Skeletal muscle tissue (tissue), 4 donors: ENCODE data around the gene ABCA9. TPM values are rescaled to one million over a fixed set of nuclear protein-coding genes. Genes with fewer than 3 reads are reported as not detected.

Source experiments
- H3K27ac ChIP-seq: one replicate; pipeline ENCODE4 v1.7.0; 2013; ENCODE audit warnings: mild to moderate bottlenecking, low read depth, low read length, inconsistent platforms
- H3K27me3 ChIP-seq, 3 donors: one replicate each; pipeline ENCODE4 v1.7.0; 2013; ENCODE audit warnings: low read length in 3 of 3; ENCODE audit not compliant: control insufficient read depth in 3 of 3, insufficient read depth in 3 of 3
- H3K36me3 ChIP-seq, 3 donors: one replicate each; pipeline ENCODE4 v1.7.0; 2013; ENCODE audit warnings: low read length in 3 of 3; ENCODE audit not compliant: control insufficient read depth in 3 of 3, insufficient read depth in 3 of 3
- H3K4me1 ChIP-seq, 3 donors: one replicate each; pipeline ENCODE4 v1.7.0; 2013; ENCODE audit warnings: low read length in 3 of 3, mild to moderate bottlenecking in 3 of 3; ENCODE audit not compliant: control insufficient read depth in 3 of 3, insufficient read depth in 3 of 3
- H3K4me3 ChIP-seq, 3 donors: one replicate each; pipeline ENCODE4 v1.7.0; 2013; ENCODE audit warnings: low read length in 3 of 3
- H3K9ac ChIP-seq, 3 donors: one replicate each; pipeline ENCODE4 v1.7.0; 2013; ENCODE audit warnings: low read length in 3 of 3, mild to moderate bottlenecking in 3 of 3, moderate library complexity in 2 of 3, low read depth in 1 of 3
- H3K9me3 ChIP-seq, 3 donors: one replicate each; pipeline ENCODE4 v1.7.0; 2013; ENCODE audit warnings: low read length in 3 of 3; ENCODE audit not compliant: control insufficient read depth in 3 of 3
- total RNA-seq: library from RNA; depleted of rRNA; stranded (reverse); fragments of >200 nt; gene quantifications from one replicate; pipeline ENCODE4 v1.2.3, GENCODE V29; 2014
- donor health status: Osteomylitis.

ABCA9 gene
- total RNA-seq, 1 donor from 2014 or later: 30.3 TPM

- Histone ChIP-seq H3K9ac (no peak overlapping the region), H3K9me3 (no peaks in the 10 kb centered on the region), H3K4me1 (no peaks in the 10 kb centered on the region), H3K36me3 (peaks cover 0 to 5% (median 2%) of the 10 kb centered on the region in 3 donors), H3K27ac (no peak overlapping the region), H3K27me3 (no peaks in the 10 kb centered on the region), H3K4me3 (no peak overlapping the region)
Observed at GRCh38 chr17:69069226-69069750, 8.6 kb upstream of the ABCA9 start.

- no peak overlapping the region for H3K4me3 ChIP-seq
- H3K4me1 ChIP-seq: no peaks in the 10 kb centered on the region
- H3K36me3 ChIP-seq: peaks cover 0 to 5% (median 2%) of the 10 kb centered on the region in 3 donors
- H3K27me3 ChIP-seq: no peaks in the 10 kb centered on the region
- no peaks in the 10 kb centered on the region for H3K9me3 ChIP-seq
- no peak overlapping the region for H3K9ac ChIP-seq
- no peak overlapping the region for H3K27ac ChIP-seq
Observed at GRCh38 chr17:69067274-69068047, 6.7 kb upstream of the ABCA9 start.

- Histone ChIP-seq H3K27me3 (no peaks in the 10 kb centered on the region), H3K4me1 (no peaks in the 10 kb centered on the region), H3K36me3 (peaks cover 0 to 5% (median 2%) of the 10 kb centered on the region in 3 donors), H3K9me3 (no peaks in the 10 kb centered on the region), H3K4me3 (no peak overlapping the region), H3K9ac (no peak overlapping the region), H3K27ac (no peak overlapping the region)
Observed at GRCh38 chr17:69066482-69066881, 5.8 kb upstream of the ABCA9 start.

- Histone ChIP-seq H3K9ac (no peak overlapping the region), H3K4me3 (no peak overlapping the region), H3K27ac (no peak overlapping the region), H3K27me3 (no peaks in the 10 kb centered on the region), H3K4me1 (no peaks in the 10 kb centered on the region), H3K36me3 (peaks cover 0 to 5% (median 2%) of the 10 kb centered on the region in 3 donors), H3K9me3 (no peaks in the 10 kb centered on the region)
Observed at GRCh38 chr17:69065113-69065512, 4.4 kb upstream of the ABCA9 start.

GRCh38 chr17:69064476-69064875, 3.7 kb upstream of the ABCA9 start:
- Histone ChIP-seq H3K4me3 (no peak overlapping the region), H3K27me3 (no peaks in the 10 kb centered on the region), H3K4me1 (no peaks in the 10 kb centered on the region), H3K36me3 (peaks cover 0 to 5% (median 2%) of the 10 kb centered on the region in 3 donors), H3K9me3 (no peaks in the 10 kb centered on the region), H3K9ac (no peak overlapping the region), H3K27ac (no peak overlapping the region)

- Histone ChIP-seq H3K36me3 (peaks cover 0 to 2% (median 1%) of the 10 kb centered on the region in 3 donors), H3K4me3 (no peak overlapping the region), H3K9me3 (peaks cover 0 to 1% (median 0%) of the 10 kb centered on the region in 3 donors), H3K27me3 (no peaks in the 10 kb centered on the region), H3K9ac (no peak overlapping the region), H3K4me1 (no peaks in the 10 kb centered on the region), H3K27ac (no peak overlapping the region)
Observed at GRCh38 chr17:69064001-69064400, 3.3 kb upstream of the ABCA9 start.

- Histone ChIP-seq H3K4me1 (no peaks in the 10 kb centered on the region), H3K4me3 (no peak overlapping the region), H3K36me3 (peaks cover 0 to 2% (median 0%) of the 10 kb centered on the region in 3 donors), H3K9ac (no peak overlapping the region), H3K27ac (no peak overlapping the region), H3K27me3 (no peaks in the 10 kb centered on the region), H3K9me3 (peaks cover 0 to 2% (median 0%) of the 10 kb centered on the region in 3 donors)
Observed at GRCh38 chr17:69062860-69063581, 2.3 kb upstream of the ABCA9 start.

GRCh38 chr17:69061721-69062556, 1.2 kb upstream of the ABCA9 start:
- Histone ChIP-seq H3K27ac (no peak overlapping the region), H3K9me3 (peaks cover 0 to 2% (median 0%) of the 10 kb centered on the region in 3 donors)

GRCh38 chr17:69059458-69060175, 1.1 kb downstream of the ABCA9 start:
- Histone ChIP-seq H3K27me3 (no peaks in the 10 kb centered on the region), H3K4me1 (no peaks in the 10 kb centered on the region), H3K36me3 (peaks cover 0 to 2% (median 0%) of the 10 kb centered on the region in 3 donors), H3K9me3 (peaks cover 0 to 4% (median 0%) of the 10 kb centered on the region in 3 donors), H3K4me3 (peak overlapping the region in 1 of 3 donors; percentile 46), H3K9ac (no peak overlapping the region), H3K27ac (no peak overlapping the region)

More at GRCh38 chr17:69061721-69062556, 1.2 kb upstream of the ABCA9 start:
- Histone ChIP-seq H3K4me3 (no peak overlapping the region), H3K27me3 (no peaks in the 10 kb centered on the region), H3K4me1 (no peaks in the 10 kb centered on the region), H3K9ac (no peak overlapping the region), H3K36me3 (peaks cover 0 to 3% (median 0%) of the 10 kb centered on the region in 3 donors)
